ELF-1 (cell line): ENCODE data around the gene SFMBT1.
"Not testable (repeated sequence)": the region's sequence is repeated elsewhere in the genome, so short reads cannot be mapped to it uniquely, and the experiment has no call there.

ENCODE experiments used
- DNase-seq: peaks from one replicate; pipeline ENCODE4 v3.0.0-alpha.2; 2016; ENCODE audit warnings: low read depth, low spot score

SFMBT1 gene

DNA sequence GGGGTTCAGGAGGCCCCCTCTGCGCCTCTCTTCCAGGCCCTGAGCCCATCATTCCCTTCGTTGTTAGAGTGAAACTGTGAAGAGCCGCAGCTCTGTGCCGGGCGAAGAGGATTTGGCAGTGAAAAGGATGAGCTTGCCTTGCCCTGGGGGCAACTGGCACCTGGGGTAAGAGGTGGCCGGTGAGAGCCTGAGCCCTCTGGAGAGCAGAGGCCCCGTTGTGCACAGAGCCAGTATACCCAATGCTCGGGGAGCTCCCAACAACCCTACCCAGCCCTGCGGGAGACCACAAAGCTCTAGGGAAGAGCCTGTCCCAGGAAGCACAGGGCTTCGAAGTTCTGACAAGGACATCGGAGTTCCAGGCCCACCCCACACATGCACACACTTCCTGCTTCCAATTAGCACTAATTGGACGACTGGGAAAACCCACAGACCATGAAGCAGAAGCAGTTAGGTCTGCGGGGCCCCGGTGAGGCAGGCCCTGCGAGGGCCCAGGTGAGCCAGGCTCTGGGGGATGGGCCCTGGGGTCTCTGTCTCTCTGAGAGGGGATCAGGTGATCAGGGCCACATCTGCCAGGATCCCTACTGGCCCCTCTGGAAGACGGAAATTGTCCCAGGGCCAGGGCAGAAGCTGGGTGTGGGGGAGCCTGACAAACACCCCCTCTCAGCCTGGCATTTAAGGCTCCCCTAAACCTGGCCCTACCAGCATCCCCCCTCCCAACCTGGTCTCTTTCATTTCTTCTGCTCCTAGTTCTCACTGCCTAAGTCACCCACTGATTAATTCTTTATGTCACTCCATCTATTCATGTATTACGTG is 27.9 kb upstream of the SFMBT1 start:
- peak; percentile 27 for DNase-seq

DNA sequence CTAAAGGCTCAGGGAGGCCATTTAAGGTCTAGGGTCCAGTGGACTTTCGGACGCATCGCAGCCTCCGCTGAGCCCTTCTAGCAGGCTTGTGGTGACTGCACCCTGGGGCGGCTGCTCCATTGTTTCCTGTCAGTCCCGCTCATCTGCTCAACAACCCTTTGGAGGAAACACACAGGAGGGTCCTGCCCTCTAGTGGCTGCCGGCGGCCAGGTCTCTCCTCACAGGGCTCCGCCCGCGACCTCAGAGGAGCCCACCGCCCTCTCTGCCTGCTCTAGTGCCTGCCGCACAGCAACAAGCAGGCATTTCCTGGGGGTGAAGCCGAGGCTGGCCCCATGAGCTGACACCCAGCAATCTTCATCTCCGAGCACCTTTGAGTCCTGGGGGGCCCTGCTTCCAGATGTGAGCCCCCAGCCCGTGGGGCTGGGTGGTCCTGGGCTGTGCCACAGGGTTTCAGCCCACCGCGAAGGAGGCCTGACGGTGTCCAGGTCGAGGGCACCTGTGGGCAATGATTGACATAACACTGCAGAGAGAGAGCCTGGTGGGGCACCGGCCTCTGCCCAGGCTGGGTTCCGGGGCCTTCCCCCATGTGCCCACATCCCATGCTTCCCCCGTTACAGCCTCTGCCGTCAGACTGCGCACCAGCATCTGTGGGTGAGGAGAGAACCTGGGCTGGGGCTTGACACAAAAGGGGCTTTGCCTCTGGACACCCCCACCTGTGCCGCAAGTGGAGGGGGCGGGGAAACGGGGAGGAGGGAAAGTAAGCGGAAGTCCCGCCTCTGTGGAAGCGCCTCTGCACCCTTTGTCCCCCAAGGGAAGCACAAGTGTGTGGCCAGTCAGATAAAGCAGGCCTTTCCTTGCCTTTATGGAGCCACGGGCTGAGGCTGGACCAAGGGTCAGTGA is 27.0 kb upstream of the SFMBT1 start:
- DNase-seq, result peak; percentile 96

DNA sequence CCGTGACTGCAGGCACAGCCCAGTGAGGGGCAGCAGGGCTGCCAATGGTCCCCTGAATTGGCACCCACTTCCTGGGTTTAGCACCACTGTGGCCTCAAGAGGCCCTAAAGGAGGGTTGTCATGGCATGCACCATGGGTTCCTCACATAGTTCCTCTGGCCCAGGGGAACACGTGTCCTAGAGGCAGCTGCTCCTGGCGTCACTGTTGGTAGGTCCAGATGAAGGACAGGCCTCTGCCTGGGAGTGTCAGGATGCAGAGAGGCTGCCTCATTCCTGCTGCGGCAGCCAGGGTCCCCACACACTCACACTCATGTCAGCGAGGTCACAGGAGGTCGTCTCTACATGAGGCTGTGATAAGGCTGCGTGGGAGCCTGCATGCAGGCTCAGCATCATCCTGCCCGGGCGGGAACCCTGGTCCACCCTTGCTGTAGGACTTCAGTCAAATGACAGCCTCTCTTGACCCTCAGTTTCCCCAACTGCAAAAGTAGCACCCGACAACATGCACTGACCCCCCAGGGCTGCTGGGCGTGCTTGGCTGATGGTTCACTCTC is 26.1 kb upstream of the SFMBT1 start:
- no peak for DNase-seq

DNA sequence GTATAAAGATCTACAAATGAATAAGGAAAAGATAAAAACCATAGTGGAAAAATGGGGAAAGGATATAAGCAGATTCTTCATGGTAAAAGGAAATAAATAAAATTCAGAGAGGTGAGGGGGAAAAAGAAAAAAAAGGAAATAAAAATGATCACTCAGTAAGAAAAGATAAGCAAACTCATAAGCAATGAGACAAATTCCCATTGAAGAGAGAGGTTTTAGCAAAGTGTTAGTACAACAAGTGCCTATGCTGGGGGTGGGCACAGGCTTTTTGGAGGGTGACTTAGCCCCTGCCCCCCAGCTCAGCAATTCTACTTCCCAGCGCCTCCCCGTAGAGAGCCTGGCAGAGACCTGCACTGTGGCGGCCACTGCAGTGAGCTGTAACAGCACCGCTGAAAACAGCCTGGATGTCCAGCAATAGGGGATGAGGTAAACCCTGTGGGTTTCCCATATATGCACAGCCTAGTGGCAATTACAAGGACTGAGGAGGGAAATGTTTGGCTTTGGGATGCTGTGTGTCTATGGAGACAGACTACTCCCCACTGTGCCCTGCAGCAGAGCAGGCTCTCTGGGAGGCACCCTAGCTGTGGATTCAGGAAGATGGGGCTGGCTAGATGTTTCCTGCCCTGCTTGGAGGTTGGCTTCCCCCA is 23.7 kb upstream of the SFMBT1 start:
- peak; percentile 17 for DNase-seq

DNA sequence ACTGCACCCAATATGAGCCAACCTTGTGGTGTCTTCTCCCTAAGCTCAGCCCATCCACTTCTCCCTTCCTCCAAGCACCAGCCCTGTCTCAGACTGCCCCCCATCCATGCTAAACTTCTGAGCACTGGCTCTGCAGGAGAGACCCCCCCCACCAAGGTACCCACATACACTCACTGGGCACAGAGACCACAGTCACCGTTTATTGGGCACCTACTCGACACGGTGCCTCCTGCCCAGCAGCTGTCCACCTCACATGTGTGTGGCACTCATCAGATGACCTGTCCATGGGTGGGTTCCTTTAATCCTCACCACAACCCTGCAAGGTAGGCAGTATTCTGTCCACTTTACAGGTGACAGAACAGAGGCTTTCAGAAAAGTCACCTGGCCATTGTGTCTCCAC is 22.3 kb upstream of the SFMBT1 start:
- no peak for DNase-seq

DNA sequence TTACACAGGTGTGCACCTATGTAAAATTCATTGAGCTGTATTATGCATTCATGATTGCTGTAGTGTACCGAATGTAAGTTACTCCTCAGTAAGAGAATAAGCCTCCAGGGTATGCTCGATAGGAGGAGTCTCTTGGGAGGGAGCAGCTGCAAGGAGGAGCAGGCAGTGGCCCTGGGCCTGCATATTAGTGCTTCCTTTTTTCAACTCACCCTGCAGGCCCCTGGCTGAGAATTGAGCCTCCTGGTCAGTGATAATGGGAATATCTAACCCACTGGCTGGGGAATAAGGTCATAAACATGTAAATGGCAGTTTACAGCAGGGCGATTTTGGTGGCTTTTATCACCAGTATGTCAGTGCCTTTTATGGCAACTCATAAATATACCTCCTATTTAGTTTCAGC is 21.7 kb upstream of the SFMBT1 start:
- DNase-seq, result peak; percentile 36

DNA sequence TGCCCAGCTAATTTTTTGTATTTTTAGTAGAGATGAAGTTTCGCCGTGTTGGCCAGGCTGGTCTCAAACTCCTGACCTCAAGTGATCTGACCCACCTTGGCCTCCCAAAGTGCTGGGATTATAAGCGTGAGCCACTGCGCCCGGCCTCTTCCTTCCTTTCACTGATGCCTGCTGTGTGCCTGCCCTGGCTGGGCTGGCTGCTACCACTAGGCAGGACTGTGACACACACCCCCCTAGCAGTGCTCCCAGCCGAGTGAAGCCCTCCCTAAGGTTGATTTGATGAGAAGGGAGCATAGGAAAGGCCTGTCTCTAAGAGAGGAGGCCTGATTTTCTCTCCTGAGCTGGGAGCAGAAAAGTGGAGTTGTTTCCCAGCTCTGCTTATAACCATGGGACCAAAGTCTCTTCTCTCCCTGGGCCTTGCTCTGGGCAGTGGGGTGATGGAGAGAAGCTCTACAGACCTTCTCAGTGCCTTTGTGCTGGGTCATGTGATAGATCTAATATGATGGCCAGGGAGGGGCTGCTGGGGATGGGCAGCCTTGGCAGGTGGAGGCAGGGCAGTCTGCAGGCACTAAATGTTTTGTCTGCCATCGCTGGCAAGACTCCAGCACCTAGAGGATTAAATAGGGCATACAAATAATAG is 20.1 kb upstream of the SFMBT1 start:
- no peak for DNase-seq

DNA sequence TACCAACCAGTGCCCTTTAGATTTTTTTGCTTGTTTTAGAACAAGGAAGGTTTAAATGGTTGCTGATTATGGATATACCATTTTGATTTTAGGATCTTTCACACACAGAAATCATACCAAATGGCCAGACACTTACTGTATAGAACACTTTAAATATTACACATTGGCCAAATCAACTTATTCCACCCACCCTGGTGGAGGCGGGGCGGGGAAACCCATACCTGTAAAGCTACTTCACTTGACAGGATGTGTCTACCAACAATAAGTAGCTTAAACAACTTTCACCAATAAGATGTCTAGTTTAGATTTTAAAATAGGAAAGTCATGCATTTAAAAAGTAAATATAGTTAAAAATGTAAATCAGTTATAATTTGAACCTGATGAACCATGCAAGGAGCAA is 17.0 kb upstream of the SFMBT1 start:
- no peak for DNase-seq

DNA sequence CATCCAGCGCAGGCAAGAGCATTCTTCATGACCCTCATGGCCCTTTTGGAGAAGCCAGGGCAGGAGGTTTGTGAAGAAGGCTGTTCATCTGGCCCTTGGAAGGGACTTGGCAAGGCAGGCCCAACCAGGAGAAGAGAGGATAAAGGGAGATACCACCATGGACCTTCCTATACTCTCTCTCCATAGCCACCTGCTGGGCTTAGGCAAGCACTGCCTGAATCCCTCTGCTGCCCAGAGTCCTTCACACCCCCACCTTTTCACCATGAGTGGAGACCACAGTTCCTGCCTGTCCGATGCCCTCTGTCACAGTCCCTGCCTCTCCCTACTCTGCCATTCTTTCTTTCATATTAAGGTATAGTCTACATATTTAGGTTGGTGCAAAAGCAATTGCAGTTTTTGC is 10.6 kb upstream of the SFMBT1 start:
- DNase-seq, result peak; percentile 41

DNA sequence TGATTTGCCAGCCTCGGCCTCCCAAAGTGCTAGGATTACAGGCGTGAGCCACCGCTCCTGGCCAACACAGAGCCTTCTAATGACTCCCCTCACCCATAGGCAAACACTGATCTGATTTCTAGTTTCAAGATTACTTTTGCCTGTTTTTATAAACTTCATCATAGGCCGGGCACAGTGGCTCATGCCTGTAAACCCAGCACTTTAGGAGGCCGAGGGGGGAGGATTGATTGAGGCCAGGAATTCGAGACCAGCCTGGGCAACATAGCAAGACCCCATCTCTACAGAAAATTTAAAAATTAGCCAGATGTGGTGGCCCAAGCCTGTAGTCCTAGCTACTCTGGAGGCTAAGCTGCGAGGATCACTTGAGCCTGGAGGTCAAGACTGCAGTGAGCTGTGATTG is 8.4 kb upstream of the SFMBT1 start:
- DNase-seq, result not testable (repeated sequence)

DNA sequence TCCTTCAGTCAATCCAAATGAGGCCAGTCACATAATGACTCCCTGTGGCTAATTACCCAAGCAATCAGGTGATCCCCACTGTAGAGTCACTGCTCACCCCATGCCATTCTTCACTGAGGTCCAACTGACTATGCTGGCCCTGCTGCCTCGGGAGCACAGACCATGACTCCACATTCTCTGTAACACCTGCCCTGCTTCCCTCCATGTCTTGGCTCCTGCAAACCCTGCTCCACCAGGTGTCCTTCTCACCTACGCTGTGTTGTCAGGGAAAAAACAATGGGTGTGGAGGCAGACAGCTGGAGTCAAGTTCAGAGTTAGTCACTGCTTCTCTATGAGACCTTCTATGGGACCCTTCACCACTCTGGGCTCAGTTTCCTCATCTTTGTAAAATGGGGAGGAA is 6.1 kb upstream of the SFMBT1 start:
- DNase-seq, result no peak

DNA sequence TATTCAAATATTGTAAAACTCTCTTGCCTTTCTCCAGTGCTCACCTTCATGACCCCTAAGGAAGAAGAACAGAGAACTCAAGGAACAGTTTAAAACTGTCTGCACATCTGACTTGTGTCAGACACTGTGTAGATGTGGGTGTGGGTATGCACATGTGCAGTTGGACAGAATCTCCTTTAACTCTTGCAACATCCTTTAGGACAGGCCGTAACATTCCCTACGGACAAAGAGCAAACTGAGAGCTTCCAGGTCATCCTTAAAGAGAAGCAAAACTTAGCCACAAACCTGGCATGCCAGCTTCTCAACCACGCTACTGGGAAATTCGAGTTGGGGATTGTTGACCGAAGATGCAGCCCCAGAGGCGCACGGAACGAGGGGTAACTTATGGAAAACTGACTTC is 4.1 kb upstream of the SFMBT1 start:
- DNase-seq, result no peak

DNA sequence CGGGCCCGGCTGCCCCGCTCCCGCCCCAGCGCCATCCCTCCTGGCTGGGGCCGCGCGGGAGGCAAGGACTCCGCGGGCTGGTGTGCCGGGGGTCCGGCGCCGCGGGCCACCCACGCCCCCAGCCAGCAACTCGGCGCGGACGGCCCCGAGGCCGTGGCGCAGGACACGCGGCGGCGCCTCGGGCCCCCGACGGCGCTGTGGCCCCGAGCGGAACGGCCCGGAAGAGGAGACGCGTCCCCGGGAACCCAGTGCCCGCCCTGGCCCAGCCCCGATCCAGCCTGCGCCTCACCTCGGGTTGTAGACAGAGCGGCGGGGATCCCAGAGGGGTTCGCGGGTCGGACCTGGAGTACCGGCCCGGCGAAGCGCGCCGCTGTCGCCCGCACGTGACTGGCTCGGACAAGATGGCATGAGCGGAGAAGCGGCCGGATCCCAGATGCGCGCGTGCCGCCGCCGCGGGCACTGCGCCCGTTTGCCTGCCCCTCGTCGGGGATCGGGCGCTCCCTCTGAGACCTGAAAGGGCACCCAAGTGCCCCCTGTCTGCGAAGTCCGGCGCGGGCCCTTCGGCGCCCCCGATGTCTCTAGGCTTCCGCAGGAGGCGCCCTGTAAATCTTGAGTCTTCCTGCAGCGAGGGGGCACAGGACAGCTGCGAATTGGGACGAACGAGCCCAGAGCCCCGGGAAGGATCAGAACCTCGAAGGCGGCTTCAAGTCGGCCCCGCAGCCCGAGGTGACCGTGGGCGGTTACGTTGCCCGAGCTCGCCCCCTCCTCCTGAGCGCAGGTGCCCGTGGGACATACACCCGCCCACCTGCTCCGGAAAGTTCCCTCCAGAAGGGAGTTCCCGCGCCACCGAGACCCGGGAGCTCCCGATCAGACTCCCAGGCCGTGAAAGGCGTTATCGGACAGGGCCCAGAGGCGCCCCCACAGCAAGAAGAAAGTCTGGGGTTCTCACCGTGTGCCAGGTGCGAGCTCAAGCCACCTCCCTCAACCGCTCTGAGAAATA is 598 bp upstream of the SFMBT1 start:
- peak; percentile 77 for DNase-seq

DNA sequence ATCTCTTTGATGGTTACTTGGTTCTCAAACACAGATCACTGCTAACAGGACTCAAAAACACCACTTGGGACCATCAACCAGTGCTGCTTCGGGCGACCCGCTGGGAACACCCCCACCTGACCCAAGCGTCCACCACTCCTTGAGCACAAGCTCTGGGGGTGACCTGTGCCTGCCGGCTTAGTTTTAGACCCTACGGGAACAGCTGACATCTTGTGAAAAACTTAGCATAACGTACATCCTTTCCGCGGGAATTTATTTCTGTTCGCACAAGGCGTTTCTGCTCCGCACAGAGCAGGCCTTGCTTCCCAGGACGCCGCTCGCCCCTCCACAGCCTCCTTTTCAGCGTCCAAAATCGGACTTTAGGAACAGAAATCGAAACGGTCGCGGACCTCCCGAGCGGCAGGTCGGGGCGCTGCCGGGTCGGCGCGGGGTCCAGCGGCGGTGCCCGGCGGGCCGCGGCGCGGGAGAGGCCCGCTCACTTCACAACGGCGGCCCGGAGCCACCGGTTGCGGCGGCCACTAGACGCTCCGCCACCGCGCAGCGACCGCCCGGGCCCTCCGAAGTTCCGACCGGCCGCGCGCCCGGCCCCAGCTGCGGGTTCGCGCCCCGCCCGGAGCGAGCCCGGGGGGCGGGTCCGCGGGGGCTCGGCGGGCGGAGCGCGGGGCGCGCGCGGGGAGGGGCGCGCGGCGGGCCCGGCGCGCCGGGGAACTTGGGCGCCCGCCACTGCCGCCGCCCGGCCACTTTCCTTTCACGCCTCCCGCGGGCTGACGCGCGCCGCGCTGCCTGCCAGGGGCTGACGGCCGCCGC is 959 bp downstream of the SFMBT1 start:
- peak; percentile 50 for DNase-seq

DNA sequence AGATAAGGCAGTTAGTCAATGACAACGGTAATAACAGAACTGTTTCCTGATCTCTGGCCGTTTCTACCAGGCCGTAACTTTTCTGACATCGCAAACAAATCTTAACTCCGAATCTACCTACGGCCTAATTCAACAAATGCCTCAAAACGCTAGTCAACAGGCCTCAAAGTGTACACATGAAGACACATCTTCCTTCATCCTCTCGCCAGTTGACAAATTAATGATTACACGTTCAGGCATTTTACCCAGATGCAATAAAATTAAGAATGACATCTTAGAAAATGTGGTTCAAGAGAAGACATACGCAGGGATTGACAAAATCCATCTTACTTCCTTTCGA is 1.5 kb downstream of the SFMBT1 start:
- no peak for DNase-seq

DNA sequence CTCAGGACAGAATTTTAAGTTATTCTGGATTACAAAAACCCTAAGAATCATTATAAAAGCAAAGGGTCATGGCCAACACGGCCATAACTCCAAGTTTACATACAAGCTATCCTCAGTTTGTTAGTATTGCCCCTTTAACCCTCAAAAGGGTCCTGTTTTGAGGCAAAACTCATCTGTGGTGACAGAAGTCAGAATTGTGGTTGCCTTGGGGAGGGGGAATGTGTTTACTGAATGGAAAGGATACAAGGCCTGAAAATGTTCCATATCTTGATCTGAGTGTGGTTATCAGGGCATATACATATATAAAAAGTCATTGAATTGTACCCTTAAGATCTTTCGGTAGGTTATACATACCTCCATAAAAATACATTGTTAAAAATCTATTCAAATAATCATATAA is 2.1 kb downstream of the SFMBT1 start:
- no peak for DNase-seq

DNA sequence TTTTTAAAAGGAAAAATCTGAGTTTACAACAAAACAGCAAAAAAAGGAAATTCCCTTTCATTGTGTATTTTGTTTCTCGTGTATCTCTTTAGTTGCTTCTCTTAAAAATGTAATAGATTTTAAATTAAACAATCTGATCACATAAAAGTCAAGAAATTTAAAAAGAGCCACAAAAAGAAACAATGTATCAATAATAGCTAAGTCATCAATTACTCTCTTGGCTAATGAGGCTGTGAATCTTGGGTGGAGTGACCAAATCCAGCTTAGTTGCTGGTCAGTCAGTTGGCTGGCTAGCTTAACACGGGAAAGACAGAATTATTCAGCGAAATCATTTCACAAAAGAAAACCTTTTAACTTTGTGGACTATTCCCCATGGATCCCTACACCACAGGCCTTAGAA is 3.2 kb downstream of the SFMBT1 start:
- no peak for DNase-seq

DNA sequence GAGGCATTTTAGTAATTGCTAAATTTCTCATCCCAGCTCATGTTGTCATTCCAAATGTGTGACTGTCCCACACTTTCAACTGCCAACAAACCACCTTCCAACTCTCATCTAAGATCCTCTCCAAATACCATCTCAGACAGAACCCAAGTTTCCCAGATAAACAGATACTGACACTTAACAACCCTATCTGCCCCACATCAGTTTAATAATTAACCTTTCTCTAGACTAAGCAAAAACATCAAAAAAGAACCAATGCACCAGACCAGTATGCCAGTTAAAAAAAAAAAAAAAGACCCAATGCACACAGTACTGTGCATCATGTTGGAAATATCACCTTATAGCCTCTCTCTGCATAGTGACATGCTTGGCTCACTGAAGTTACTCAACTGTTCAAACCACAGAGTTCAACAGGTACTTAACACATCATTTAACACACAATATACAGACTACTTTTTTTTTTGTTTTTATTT is 5.5 kb downstream of the SFMBT1 start:
- no peak for DNase-seq

DNA sequence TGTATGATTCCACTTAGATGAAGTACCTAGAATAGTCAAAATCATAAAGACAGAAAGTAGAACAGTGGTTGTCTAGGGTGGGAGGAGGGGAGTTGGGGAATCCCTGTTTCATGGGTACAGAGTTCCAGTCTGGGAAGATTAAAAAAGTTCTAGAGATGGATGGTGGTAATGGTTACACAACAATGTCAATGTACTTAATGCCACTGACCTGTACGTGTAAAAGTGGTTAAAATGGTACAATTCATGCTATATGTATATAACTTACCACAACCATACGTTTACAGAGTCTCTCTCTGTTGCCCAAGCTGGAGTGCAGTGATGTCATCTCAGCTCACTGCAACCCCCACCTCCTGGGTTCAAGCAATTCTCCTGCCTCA is 6.5 kb downstream of the SFMBT1 start:
- DNase-seq, result no peak
